UCSD-AML1 (cell line): Measurements from ENCODE around the gene PRSS38.

ENCODE experiments used
- DNase-seq: peaks from one replicate; lab custom pipeline; 2025; ENCODE audit not compliant: unreplicated experiment; lab: John Stamatoyannopoulos, UW

PRSS38 gene

DNA sequence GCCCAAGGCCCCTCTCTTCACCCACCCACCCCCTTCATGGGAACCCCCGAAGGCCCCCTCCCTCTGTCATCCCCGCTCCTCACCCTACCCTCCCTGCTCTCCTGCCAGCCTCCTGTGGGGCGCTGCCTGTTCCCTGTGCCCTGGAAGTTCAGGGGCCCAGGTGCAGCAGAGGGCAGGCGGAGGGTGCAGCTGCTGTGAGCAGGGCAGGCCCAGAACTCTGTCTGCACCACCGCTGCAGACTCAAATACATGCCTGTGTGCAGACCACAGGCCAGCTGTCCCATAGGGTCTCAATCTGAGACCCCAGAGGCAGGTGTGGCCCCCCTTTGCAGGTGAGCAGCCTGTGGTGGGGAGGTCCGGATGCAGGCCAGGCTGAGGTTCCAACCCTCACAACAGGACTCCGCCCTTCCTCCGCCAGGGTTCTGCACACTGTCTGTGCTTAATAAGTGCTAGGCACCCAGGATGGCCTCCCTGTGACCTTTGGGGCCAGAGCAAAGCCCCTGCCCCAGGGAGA lies 69.7 kb downstream of the PRSS38 start:
- DNase-seq: no peak

DNA sequence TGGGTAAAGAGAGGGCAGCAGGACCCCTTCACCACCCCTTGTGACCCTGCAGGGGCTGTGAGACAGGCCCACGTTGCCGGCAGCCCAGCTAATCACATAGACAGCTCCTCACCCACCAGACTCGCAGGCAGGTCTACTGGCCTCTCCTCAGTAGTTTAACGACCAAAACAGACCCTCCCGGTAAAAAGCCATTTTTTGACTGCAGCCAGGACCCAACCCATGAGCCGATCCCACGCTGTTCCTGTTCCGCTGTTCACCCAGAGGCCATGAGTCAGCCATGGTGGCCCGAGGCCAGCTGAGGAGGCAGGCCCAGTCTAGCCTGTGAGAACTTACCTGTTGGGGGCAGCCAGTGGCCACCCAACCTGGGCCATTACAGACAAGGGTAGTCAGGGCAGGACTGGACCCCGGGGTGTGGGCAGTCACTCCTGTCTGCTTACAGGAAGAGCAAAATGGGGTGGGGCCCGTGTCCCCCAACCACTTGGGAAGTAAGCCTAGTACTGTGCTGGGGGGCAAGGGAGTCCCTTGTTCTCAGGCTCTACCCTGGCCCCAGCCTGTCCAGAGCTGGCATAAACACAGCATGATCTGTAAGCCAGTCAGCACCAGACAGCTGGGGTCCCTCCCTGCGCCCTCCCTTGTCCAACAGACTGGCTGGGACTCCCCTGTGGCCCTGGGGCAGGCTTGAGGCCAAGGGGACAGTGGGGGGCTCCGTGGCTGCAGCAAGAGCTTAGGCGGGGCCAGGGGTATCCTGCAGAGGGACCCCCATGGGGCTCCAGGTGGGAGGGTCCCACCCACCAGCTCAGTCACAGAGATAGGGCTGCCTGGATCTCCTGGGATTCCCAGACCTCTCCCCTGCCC lies 70.4 kb downstream of the PRSS38 start:
- DNase-seq: no peak

DNA sequence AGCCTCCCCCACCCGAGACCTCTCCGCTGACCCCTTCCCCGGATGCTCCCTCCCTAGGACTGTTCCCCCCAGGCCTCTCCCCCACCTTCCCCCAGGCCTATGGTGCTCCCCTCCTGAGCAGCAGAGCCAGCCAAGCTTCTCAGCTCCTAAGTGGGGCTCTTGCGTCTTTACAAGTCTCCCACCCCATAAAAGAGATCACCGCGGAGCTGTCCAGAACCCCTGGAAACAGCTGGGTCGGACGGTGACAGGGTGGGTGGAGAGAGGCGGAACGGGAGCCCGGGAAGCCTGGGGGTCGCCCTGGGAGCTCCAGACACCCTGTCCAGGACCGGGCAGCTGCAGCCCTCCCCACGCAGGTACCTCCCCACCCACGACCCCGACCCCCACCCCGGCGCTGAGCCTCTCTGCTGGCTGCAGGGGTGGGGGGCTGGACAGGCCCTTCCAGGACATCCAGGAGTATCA lies 71.1 kb downstream of the PRSS38 start:
- DNase-seq: no peak

DNA sequence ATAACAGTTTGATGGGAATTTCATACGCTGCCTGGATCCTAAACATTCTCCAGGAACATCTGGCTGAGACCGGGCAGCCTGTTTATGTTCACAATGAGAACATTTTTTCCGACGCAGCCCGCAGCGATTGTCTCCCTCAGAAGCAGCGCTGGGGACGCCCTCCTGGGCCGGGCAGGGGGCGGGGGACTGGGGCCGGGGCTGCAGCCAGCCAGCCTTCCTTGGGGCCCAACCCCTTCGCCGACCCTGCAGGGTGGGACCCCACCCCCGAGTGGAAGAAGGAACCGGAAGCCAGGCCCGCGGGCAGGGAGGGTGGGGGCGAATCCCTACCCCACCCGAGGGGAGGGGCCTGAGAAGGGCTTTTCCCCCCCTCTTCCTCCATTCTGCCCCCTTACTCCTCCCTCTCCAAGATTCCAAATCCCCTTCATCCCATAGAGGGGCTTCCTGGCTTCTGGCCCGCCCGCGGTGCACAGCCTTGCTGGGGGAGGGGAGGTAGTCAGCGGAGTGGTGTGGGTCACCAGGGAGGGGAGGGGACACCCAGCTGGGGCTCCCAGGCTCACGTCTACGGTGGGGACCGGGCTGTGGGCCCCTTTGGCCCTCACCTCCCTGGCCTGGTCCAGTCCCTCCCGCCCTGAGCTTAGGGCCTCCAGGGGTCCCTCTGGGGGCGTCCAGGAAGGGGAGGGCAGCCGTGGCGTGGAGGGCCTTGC lies 71.7 kb downstream of the PRSS38 start:
- no peak for DNase-seq

DNA sequence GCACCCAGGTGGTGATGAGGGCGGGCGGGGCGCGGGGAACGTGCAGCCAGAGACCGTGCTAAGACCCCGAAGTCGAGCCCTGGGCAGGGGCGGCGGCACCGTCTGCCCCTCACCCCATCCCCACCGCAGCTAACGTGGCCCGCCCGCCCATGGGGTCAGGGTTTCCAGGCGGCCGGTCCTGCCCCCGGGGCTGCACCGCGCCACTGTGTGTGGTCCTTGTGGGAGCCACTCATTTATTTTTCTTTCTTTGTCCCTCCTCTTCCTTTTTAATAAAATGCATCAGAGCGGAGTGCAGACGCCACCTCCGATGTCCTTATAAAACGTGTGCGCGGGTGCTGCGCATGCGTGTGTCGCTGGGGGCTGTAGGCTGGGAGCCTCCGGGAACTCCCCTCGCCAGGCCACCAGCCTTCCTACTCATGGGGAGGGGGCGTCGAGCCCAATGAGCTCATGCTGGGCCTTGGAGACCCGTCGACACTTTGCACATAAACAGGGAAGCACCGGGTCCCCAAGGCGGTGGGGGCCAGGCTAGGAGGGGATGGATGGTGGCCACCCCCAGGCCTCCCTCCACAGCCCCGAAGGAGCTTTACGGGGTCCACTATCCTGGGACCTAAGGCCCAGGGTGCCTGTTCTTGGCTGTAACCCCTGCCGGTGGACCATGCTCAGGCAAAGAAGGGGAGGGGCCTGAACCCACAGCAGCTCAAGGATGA lies 72.4 kb downstream of the PRSS38 start:
- DNase-seq: no peak

DNA sequence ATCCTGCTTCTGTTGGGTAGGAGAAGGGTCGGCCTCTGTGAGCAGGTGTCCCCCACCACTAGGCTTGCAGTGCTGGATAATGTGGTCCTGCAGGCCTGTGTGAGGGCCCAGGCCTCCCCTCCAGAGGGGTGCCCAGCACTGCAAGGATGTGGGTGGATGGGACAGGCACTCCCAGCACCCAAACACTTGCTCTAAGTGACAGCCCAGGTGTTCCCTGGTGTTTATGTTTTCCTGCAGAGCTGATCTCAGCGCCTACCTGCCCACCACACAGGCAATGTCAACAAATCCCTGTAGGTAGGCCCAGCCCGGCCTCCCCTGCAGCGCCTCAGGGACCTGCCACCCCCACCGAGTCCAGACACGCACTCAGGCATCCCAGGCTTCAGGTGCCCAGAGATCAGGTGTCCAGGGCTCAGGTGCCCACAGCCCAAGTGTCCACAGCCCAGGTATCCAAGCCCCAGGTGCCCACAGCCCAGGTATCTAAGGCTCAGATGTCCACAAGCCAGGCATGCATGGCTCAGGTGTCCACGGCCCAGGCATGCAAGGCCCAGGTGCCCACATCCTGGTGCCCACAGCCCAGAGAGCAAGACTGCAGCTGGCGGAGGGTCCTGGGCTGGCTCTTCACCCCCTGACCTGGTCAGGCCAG lies 73.0 kb downstream of the PRSS38 start:
- no peak for DNase-seq

DNA sequence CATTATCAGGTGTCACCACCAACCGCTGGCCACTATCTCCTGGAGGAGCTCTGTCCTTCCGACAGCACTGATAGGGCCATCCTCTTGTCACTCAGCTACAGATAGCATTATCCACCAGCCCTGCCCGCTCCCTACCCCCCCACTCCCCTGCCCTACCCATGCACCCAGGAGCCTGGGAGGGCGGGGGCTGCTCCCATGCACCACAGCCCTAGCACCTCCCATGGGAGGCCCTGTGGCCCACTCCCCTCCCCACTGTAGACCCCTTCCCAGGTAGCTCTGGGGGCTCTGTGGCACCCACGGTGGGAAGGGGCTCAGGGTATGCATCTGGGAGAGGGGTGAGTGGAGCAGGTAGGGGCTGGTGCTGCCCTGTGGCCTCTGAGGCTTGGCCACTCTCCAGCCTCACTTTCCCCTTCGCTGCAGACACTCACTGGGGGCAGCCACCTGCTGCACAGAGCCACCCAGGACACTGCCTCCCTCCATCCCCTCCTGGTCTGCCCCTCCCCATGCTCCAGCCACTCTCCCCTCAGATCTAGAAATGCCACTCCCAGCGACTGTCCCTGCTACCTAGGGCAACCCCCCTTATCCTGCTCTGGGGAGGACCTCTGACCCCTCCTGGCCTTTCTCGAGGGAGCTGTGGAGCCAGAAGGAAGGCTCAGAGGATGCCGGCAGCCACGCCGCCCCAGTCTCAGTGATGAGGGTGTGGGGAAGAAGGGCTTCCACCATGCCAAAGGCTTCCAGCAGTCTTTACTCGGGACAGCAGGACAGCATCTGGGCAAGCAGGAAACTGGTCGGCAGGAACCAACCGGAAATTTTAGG lies 73.8 kb downstream of the PRSS38 start:
- no peak for DNase-seq

DNA sequence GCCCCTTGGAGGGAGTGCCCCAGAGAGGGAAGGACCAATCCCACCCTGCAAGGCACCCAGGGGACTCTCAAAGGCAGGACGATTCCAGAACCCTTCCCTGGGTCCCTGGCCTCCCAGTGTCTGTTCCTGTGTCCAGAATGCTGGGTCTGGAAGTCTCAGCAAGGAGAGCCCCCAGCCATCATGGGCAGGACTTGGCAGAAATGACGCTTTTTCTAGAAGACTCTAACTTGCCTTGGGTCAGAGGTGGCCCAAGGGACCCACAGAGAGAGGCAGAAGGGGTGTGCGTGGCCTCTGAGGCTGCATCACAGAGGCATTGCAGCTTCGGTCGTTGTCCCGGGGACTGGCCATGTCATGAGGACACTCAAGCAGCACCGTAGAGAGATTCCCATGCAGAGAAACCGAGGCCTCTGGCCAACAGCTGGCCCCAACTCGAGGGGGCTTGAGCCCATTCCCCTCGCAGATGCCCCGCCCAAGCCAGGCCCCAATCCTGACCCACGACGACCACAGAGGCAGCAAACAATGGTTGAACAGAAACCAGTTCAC lies 74.5 kb downstream of the PRSS38 start:
- DNase-seq: no peak

DNA sequence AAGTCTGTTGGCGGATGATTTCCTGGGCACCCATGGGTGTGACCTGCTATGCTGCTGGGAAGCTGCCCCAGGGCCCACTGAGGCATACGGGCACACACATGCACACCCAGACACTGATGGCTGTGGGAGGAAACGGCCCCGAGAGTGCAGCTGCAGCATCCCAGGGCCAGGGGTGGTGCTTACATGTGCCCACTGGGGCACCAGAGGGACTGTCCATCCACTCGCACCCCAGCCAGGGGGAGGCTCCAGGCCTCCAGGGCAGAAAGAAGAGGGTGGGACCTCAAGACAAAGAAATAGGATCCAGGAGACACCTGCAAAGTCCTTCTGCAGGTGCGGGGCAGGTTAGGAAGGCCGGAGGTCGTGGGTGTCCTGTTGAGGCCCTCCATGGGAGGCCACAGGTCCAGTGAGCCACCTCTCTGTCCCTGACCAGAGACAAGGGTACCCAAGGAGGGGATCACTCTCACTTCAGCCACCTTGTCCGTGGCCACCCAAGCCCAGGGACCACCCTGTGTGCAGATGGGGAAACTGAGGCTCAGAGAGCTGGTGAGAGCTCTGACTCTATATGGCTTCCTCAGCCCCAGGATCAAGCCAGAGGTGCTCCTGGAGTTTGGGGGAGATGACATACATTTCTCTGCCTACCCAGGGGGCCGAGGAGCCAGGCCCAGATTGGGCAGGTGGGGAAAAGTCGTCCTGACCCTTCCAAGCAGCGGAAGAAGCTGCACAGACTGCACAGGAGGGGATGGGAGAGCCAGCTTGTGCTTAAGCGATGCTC lies 75.2 kb downstream of the PRSS38 start:
- no peak for DNase-seq

DNA sequence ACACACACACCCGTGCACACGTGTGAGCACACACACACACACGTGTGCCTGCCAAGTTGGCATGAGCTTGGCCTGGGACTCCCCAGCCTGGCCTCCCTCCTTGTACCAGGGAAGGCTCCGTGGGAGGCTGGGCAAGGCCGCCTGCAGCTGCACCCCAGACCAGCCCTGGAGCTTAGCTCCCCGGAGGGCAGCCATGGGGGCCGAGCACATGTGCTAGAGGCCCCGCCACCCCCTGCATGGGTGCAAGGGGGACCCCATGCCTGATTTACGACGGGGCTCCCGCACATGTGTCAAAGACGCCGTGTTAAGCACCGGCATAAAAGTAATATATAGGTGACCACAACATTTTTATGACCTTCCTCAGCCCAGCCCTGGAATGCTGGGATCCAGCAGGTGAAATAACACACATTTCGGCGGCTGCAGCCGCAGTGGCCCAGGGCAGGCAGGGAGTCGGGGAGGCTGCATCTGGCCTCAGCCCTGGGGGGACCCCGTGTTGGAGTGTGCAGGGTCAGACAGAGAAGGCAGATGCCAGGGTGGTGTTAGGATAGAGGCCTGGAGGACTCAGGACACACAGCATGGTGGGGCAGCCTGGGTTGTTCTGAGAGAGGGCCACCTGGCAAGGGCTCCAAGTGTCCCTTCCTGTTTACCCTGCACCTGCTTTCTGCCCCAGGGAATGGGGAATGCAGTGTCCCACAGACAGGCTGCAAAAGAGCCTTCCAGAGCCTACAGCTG lies 75.9 kb downstream of the PRSS38 start:
- no peak for DNase-seq

DNA sequence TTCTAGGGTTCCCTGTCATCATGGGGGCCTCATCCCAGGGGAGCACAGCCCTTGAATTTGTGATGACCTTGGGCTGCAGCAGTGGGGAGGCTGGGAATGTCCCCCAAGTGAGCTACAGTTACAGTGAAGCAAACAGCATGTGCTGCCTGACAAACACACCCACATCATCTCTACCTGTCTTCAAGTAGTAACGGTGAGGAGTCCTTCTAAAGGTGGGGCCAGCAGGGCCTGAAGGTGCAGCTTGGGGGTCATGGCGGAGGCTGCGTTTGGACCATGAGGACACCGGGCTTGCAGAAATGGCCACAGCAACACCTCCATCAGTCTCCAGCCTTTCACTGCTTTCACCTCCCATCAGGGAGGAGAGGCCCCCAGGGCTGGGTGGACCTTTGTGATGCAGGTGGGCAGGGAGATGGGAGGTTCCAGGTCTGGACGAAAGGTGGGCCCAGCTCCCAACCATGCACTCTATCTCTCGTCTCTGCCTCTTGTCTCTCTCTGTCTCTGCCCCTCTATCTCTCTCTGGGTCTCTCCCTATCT lies 76.5 kb downstream of the PRSS38 start:
- DNase-seq: no peak

DNA sequence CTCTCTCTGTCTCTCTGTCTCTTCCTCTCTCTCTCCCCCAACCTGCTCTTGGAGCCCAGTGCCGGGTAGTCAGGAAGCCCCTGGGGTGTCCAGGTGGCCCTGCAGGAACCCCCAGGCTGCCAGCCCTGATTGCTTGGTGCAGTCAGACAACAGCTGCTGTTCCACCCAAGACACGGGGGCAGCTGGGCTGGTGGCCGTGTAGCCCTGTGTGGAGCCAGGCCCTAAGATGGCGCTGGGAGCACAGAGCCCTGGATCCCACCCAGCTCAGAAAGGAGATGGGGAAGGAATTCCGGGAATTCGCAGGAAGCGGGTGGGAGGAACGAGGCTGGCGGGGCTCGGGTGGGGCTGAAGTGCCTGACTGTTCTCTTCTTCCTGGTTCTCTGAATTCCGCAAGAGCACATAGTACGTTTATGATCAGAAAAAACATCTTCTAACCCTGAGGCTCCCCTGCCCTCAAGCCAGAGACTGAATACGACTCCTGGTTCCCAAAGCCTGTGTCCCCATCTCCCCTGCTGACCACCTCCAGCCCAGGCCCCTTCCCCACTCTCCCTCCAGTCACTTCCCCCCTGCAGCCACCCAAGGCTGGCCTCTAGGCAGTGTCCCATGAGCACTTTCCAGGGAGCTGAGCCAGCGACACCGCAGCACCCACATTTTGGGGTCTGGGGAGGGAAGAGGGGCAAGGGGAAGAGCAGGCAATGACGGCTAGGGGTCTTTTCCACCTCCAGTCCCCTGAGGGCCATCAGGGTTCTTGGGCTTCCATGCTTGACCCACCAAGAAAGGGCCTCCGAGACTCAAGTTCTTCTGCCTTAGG lies 77.2 kb downstream of the PRSS38 start:
- no peak for DNase-seq

DNA sequence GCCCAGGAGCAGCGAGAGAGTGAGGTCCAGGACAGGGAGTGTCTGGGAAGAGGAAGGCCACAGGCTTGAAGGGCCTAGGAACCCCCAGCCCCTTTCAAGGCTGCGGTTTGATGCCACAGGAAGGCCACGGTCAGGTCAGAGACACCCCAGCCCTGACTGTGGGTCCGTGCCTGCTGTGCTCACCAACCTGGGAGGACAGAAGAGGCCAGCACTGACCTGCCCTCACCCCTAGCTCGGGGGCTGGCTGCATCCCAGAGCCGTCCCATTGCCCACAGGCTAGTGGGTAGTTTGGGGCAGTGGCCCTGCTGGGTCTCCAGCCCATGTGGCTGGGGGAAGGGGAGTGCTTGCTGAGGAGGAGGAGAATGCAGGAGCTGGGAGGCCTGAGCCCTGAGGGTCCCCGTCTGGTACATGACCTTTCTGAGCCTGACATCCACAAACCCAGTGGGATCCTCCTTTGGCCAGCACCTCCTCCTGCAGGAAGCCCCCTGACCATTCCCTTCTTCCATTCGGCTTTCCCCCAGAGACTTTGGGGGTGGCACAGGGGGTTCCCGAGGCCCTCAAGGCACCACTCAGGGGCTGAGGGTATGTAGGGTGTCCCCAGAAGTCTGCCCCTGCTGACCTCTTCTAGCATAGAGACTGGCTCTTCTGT lies 77.9 kb downstream of the PRSS38 start:
- DNase-seq: no peak

DNA sequence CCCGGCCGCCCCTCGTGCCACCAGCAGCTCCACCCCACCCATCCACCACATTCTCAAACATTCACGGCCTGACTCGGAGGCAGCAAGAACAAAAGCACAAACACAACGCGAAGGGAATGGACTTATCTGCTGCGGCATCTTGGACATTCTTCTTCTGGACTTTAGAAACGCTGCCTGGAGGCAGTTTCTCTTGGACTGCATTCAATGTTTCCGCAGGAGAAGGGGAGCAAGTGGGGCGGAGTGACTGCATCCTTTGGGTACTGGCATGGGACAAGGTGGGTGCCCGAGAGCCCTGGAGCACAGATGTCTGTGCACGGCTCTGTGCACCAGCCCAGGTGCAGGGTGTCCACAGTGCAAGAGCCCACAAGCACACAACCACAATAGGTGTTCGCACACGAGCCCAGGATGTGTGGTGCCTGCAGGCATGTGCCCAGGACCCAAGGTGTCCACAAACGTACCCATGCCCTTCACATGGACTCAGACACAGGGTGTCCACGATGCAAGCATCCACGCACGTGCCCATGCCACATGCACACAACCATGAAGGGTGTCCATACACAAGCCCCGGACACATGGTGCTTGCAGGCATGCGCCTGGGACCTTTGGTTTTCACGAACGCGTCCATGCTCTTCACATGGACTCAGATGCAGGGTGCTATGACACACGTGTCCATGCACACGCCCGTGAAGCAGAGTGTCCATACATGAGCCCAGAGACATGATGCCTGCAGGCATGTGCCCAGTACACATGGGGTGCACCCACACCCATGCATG lies 78.7 kb downstream of the PRSS38 start:
- DNase-seq: no peak

DNA sequence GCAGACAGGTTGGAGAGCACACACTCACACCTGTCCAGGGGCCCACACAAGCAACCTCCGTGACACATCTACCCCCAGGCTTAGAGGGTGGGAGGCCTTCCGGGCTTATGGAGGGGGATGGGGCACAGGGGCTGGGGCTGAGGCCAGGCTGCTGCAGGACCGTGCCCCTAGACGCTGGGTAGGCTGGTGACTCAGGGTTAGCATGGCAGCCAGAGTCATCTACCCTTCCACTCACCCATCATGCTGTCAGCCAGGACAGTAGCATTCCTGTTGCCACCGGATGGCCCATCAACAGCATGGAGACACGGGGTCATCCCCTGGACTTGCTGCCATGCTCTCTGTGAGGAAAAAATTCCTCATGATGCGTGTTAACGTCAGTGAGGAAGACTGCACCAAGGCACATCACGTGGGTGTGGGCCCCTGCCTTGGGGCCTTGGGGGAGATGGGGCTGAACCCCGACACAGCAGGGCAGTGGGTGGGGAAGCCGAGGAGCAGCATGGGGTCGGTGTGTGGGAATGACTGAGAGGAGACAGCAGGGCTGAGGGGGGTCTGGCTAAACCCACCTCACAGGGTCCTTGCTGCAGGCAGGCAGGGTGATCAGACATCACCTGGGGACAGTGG lies 79.5 kb downstream of the PRSS38 start:
- DNase-seq: no peak
